ENCODE measurements around the gene SMDT1. TPM values are rescaled to one million over a fixed set of nuclear protein-coding genes. Genes with fewer than 3 reads are reported as not detected.

Gene SMDT1
- total and polyA plus RNA-seq, 2 of the 4 experiments (the other 2 are of a cell fraction): 2.3 to 15.7 TPM

DNA sequence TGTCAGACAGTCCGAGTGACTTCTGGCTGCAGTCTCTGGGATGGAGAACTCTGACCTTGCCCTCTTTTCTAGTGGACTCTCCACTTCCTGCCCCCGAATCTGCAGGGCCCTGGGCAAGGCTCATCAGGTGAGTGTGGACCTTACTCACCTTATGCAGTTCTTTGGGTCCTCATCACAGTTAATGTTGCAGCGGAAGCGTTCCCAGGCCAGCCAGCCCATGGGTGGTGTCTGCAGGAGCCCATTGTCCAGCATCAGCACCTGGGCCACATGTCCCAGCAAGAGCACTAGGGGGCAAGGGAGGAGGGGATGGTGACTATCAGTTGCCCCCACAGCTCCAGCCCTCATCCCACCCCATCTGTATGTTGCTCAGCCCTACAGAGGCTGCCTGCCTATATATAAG, 11.2 kb upstream of the SMDT1 start:
- Histone ChIP-seq H3K14ac (replicated peaks; ENCODE audit: low read depth, low read length) (no peak overlapping the region), H2BK20ac (ENCODE audit: low read depth, low read length) (no peak overlapping the region), H4K5ac (ENCODE audit: low read depth, low read length) (no peak overlapping the region), H3K9ac (ENCODE audit: low read depth, low read length) (no peak overlapping the region), H2AK9ac (replicated peaks; ENCODE audit: low read depth, low read length, poor library complexity) (peak overlapping the region; percentile 74), H4K20me1 (ENCODE audit: insufficient read depth, low read length) (0 out of 2 replicates have a peak, but pooled peaks cover 4% of the 10 kb centered on the region), H3K18ac (ENCODE audit: low read depth, low read length) (no peak overlapping the region), H3K23ac (ENCODE audit: low read depth, low read length) (no peak overlapping the region), H3K36me3 (ENCODE audit: control insufficient read depth, insufficient read depth, low read length) (peaks cover 16% of the 10 kb centered on the region), H3K4me1 (ENCODE audit: control insufficient read depth, insufficient read depth, low read length) (peaks cover 3% of the 10 kb centered on the region), H3K9me3 (ENCODE audit: control insufficient read depth, insufficient read depth, low read length) (no peaks in the 10 kb centered on the region), H3K56ac (ENCODE audit: extremely low read depth, insufficient read depth, low read length) (no peak overlapping the region), H3K79me1 (ENCODE audit: low read depth in 1 of 2, low read length in 2 of 2) (peaks cover 0 to 32% of the 10 kb centered on the region in 2 experiments; a peak in 3 of 4 replicates), H2BK120ac (ENCODE audit: low read depth, low read length) (no peak overlapping the region), H3K4me2 (ENCODE audit: low read depth, low read length) (no peak overlapping the region), H4K91ac (ENCODE audit: insufficient read depth, low read depth, low read length) (no peak overlapping the region), H2BK15ac (ENCODE audit: low read depth, low read length) (no peak overlapping the region), H3K27ac (ENCODE audit: insufficient read depth, low read length) (no peak overlapping the region), H3K9me1 (ENCODE audit: insufficient read depth, low read length) (0 out of 2 replicates have a peak, but pooled peaks cover 5% of the 10 kb centered on the region), H3K4me3 (ENCODE audit: insufficient read depth, low read depth, low read length) (no peak overlapping the region), H4K8ac (ENCODE audit: low read depth in 2 of 2, low read length in 2 of 2) (no peak overlapping the region), H2BK5ac (ENCODE audit: low read depth, low read length, poor library complexity, severe bottlenecking) (no peak overlapping the region), H3K4ac (ENCODE audit: low read depth, low read length) (no peak overlapping the region), H3K27me3 (ENCODE audit: control insufficient read depth, insufficient read depth, low read length) (no peaks in the 10 kb centered on the region), H2AFZ (replicated peaks; ENCODE audit: low read length, poor library complexity) (no peak overlapping the region), H2AK5ac (ENCODE audit: low read depth, low read length) (no peak overlapping the region)
- CTCF ChIA-PET: no interaction called here
- DNase-seq: no peak
- no CpG with 5 or more reads among the region's 4 CpGs for WGBS, 2 experiments (ENCODE audit: extremely low coverage in 2 of 2, insufficient read length in 1 of 2)
- no peak for ATAC-seq (ENCODE audit: low read depth)
- dilution Hi-C loops (cut with HindIII; ENCODE audit: low sequenced_read_pairs, unreplicated experiment): no loop called here
- BruUV-seq (replicated peaks): no TSS peak
- POLR2A ChIA-PET (ENCODE audit: unreplicated experiment): no interaction called here
- TF ChIP-seq NFE2L2 (IDR thresholded peaks at IDR 0.05; ENCODE audit: low read depth, low read length) (no peak), USF2 (IDR thresholded peaks at IDR 0.05; ENCODE audit: low read depth, low read length) (no peak), CHD1 (IDR thresholded peaks at IDR 0.05; ENCODE audit: low read depth, low read length) (no peak), RCOR1 (IDR thresholded peaks at IDR 0.05; ENCODE audit: insufficient replicate concordance, low read length) (no peak), RAD21 (IDR thresholded peaks at IDR 0.05; ENCODE audit: low read length) (no peak), BHLHE40 (IDR thresholded peaks at IDR 0.05; ENCODE audit: low read depth, low read length) (no peak), FOS (IDR thresholded peaks at IDR 0.05; ENCODE audit: low read depth, low read length) (no peak)
- TF ChIP-seq, protein P1, sequence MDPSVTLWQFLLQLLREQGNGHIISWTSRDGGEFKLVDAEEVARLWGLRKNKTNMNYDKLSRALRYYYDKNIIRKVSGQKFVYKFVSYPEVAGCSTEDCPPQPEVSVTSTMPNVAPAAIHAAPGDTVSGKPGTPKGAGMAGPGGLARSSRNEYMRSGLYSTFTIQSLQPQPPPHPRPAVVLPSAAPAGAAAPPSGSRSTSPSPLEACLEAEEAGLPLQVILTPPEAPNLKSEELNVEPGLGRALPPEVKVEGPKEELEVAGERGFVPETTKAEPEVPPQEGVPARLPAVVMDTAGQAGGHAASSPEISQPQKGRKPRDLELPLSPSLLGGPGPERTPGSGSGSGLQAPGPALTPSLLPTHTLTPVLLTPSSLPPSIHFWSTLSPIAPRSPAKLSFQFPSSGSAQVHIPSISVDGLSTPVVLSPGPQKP (IDR thresholded peaks at IDR 0.05; ENCODE audit: borderline replicate concordance, low read depth, low read length): no peak
- intact Hi-C loops (cut with micrococcal nuclease): no loop called here
- in situ Hi-C loops (cut with MboI; ENCODE audit: low sequenced_read_pairs): no loop called here
